ENCODE results near the gene FANCE.
A peak's percentile ranks its signal among the peaks of the same experiment; 100 is the strongest.

FANCE gene

DNA sequence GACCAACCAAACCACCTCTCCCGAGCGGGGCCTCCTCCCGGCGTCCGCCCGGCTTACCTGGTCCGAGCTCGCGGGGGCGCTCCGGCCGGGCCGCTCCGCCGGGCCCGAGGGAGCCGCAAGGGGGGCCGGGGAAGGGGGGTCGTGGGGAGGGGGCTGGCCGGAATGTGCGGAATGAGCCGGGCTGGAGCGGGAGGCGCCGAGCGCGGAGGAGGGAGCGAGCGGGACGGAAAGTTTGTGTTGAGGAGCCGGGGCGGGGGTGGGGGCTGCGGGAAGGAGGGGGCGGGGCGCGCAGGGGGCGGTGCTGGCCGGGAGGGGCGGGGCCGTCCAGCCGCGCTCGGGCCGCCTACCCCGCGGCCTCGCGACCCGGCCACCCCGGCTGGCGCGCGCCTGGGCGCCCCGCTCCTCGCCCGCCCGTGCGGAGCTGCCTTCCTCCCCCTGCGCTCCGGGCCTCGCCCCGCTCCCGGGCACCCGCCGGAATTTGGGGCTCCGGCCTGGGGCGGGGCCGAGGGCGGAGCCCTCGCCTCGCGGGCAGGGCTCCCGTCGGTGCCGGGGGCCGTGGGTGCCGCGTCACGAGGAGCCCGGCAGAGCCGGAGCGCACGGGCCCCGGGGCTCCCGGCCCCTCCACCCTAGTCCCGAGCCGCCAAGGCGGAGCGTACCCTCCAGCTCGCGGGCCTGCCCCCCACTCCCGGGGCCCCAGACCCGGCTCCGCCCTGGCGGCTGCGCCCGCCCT is 44.9 kb downstream of the FANCE start, which contains the start of gene TEAD3:
TEAD3 (minus strand) TSS at position 239 of the 730 bp plus-strand sequence.
- POLR2A ChIA-PET = interaction anchor here (0.6 kb wide), 1 partner anchor 1685 kb away, joined by 3 read pairs; no protein-coding TSS in a partner anchor
- CTCF ChIA-PET = interaction anchor here (1.1 to 1.9 kb wide), 2 partner anchors 14 to 78 kb away, joined by 3 to 4 read pairs; no protein-coding TSS in a partner anchor
- 0% methylated on average over 19 of the region's 98 CpGs for WGBS (ENCODE audit: insufficient coverage)
- H3K27ac ChIP-seq (ENCODE audit: insufficient read depth in 1 of 2, low read depth in 1 of 2, low read length in 2 of 2, poor library complexity in 1 of 2, severe bottlenecking in 2 of 2) = peak within 1 kb of the TSS in 1 of 2 experiments; percentile 61
- DNase-seq = peak in 2 of 3 donors; percentile 33 to 43
- peak within 1 kb of the TSS; percentile 37 to 70 (median 59) for H3K4me3 ChIP-seq (ENCODE audit: control insufficient read depth in 1 of 7, extremely low read depth in 1 of 7, insufficient read depth in 4 of 7, low read depth in 2 of 7, low read length in 6 of 7)
- H3K36me3 ChIP-seq (ENCODE audit: control insufficient read depth in 4 of 4, insufficient read depth in 4 of 4, low read length in 3 of 4) = no peaks in the 10 kb centered on the region
- peaks cover 0 to 56% (median 50%) of the 10 kb centered on the region in 4 experiments for H3K4me1 ChIP-seq (ENCODE audit: control extremely low read depth in 1 of 4, control insufficient read depth in 4 of 4, insufficient read depth in 4 of 4, low read length in 3 of 4)
- H3K9me3 ChIP-seq (ENCODE audit: control extremely low read depth in 1 of 5, control insufficient read depth in 4 of 5, insufficient read depth in 2 of 5, low read depth in 1 of 5, low read length in 4 of 5) = no peaks in the 10 kb centered on the region
- H3K27me3 ChIP-seq (replicated peaks in 2 of 5; ENCODE audit: control insufficient read depth in 4 of 5, insufficient read depth in 5 of 5, low read length in 4 of 5) = peaks cover 0 to 31% (median 11%) of the 10 kb centered on the region in 5 experiments

DNA sequence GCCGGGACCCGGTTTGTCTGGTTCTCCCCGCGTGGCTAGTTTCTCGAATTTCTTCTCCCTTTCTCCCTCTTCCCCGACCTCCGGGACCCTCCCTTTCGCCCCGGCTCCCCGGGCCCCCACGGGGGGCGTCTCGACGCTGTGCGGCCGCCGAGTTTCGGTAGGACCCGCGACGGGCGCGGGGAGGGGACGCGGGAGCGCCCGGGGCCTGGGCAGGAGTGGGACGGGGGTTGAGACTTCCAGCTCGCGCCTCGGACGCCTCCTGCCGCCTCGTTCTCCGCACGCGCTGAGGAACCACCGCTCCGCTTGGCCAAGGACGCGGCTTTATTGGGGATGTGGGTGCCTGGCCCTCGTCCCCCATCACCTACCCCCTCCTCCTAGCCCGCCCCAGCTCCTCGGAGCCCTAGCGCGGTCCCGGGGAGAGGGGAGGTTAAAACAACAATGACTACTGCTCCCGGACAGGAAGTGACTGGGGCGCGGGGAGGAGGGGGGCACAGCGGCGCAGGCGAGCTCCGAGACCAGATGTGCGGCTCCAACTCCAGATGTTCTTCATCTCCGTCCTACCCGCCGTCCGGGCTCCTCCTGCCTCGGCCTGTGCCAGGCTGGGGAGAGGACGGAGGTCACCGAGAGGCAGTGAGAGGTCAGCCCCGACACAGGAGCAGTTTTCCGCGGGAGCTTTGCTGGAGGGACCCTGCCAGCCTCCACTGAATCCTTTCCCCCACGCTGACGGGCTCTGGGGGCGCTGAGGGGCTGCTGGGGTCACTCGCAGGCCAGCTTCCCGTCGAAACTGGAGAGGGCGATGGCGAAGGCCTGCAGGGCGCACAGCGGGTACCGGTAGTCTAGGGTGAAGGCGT is 45.7 kb downstream of the FANCE start:
- Histone ChIP-seq H3K4me1 (ENCODE audit: control extremely low read depth in 1 of 4, control insufficient read depth in 4 of 4, insufficient read depth in 4 of 4, low read length in 3 of 4) (peaks cover 0 to 48% (median 42%) of the 10 kb centered on the region in 4 experiments), H3K36me3 (ENCODE audit: control insufficient read depth in 4 of 4, insufficient read depth in 4 of 4, low read length in 3 of 4) (no peaks in the 10 kb centered on the region), H3K27me3 (replicated peaks in 2 of 5; ENCODE audit: control insufficient read depth in 4 of 5, insufficient read depth in 5 of 5, low read length in 4 of 5) (peaks cover 0 to 27% (median 11%) of the 10 kb centered on the region in 5 experiments), H3K9me3 (ENCODE audit: control extremely low read depth in 1 of 5, control insufficient read depth in 4 of 5, insufficient read depth in 2 of 5, low read depth in 1 of 5, low read length in 4 of 5) (no peaks in the 10 kb centered on the region), H3K4me3 (ENCODE audit: control insufficient read depth in 1 of 7, extremely low read depth in 1 of 7, insufficient read depth in 4 of 7, low read depth in 2 of 7, low read length in 6 of 7) (peak overlapping the region; percentile 37 to 70 (median 59)), H3K27ac (ENCODE audit: insufficient read depth in 1 of 2, low read depth in 1 of 2, low read length in 2 of 2, poor library complexity in 1 of 2, severe bottlenecking in 2 of 2) (peak overlapping the region in 1 of 2 experiments; percentile 61)
- ChIA-PET CTCF (interaction anchor here (1.9 kb wide), 1 partner anchor 79 kb away, joined by 4 read pairs; no protein-coding TSS in a partner anchor), POLR2A (interaction anchor here (1.1 kb wide), 1 partner anchor 18 kb away, joined by 3 read pairs; no protein-coding TSS in a partner anchor)
- DNase-seq = peak in 2 of 3 donors; percentile 70 to 82
- 8% methylated on average over 41 of the region's 77 CpGs for WGBS (ENCODE audit: insufficient coverage)

DNA sequence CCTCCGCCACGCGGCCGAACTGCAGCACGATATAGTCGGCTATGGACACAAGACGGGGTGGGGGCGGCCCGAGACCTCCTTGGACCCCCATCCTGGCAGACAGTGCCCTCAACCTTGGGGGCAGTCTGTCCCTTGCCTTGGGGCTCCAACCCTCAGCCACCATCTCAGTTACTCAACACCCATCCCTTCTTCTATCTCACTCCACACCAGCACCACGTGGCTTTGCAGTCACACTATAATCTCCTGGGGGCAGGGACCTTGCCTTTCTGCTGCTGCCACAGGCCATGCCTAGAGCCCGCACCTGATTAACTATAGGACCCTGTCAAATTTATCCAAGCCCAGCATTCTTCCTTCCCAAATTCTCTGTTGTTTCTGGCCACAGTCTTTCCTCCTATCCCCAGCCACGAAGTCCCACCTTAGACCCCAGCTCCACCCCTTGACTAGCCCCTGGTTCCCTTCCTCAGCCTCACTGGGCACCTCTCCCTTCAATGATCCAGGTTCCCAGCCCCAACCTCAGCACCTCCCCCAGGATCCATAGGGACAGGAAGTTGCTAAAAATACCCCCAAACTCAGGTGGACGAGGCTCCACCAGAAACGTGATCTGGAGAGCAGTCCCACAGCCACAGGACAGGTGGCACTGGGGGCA is 46.4 kb downstream of the FANCE start:
- DNase-seq = no peak
- ChIA-PET CTCF (interaction anchor here (1.9 kb wide), 1 partner anchor 80 kb away, joined by 4 read pairs; no protein-coding TSS in a partner anchor), POLR2A (interaction anchor here (1.1 kb wide), 1 partner anchor 19 kb away, joined by 3 read pairs; no protein-coding TSS in a partner anchor)
- WGBS (ENCODE audit: insufficient coverage) = 61% methylated on average over 14 of the region's 14 CpGs
- Histone ChIP-seq H3K27ac (ENCODE audit: insufficient read depth in 1 of 2, low read depth in 1 of 2, low read length in 2 of 2, poor library complexity in 1 of 2, severe bottlenecking in 2 of 2) (no peak overlapping the region), H3K9me3 (ENCODE audit: control extremely low read depth in 1 of 5, control insufficient read depth in 4 of 5, insufficient read depth in 2 of 5, low read depth in 1 of 5, low read length in 4 of 5) (no peaks in the 10 kb centered on the region), H3K36me3 (ENCODE audit: control insufficient read depth in 4 of 4, insufficient read depth in 4 of 4, low read length in 3 of 4) (no peaks in the 10 kb centered on the region), H3K27me3 (replicated peaks in 2 of 5; ENCODE audit: control insufficient read depth in 4 of 5, insufficient read depth in 5 of 5, low read length in 4 of 5) (peaks cover 0 to 27% (median 11%) of the 10 kb centered on the region in 5 experiments), H3K4me3 (ENCODE audit: control insufficient read depth in 1 of 7, extremely low read depth in 1 of 7, insufficient read depth in 4 of 7, low read depth in 2 of 7, low read length in 6 of 7) (peak overlapping the region in 2 of 7 experiments; percentile 64 to 70), H3K4me1 (ENCODE audit: control extremely low read depth in 1 of 4, control insufficient read depth in 4 of 4, insufficient read depth in 4 of 4, low read length in 3 of 4) (peaks cover 2 to 47% (median 38%) of the 10 kb centered on the region in 4 experiments)

DNA sequence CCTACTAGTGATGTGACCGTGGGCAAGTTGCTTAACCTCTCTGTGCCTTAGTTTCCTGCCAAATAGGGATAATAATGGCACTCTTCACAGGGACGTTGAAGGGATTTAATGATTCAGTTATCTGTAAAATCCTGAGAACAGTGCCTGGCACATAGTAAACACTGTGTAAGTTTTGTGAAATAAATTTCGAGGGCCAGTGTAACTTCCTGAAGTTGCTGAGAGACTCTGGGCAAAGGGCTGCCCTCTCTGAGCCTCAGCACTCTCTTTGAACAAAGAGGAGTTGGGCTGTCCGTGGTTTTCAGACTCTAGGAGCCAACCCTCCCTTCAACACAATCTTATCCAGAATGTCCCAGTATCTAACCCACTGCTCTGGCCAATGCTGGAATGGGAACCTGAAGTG is 47.2 kb downstream of the FANCE start:
- POLR2A ChIA-PET = no interaction called here
- H3K27me3 ChIP-seq (replicated peaks in 2 of 5; ENCODE audit: control insufficient read depth in 4 of 5, insufficient read depth in 5 of 5, low read length in 4 of 5) = peaks cover 0 to 27% (median 11%) of the 10 kb centered on the region in 5 experiments
- CTCF ChIA-PET = no interaction called here

DNA sequence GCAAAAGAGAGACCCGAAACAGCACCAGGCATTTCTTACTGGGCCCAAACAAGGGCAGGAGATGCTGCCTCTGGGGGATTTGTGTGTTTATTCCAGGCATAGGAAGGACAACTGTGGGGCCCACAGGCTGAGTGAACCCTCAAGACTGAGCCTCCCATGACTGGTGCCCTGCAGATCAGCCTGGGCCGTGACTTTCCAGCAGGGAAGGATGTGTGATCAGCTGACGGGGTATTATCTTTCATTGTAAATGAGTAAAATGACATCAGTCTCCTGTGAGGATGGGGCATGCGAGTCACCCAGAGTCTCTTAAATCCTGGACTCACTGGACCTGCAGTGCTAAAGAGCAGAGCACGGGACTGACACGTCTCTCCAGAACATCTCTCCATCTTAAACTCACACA is 48.6 kb downstream of the FANCE start:
- ChIA-PET POLR2A (no interaction called here), CTCF (interaction anchor here (1.0 kb wide), 1 partner anchor 93 kb away, joined by 3 read pairs; no protein-coding TSS in a partner anchor)
- Histone ChIP-seq H3K4me3 (ENCODE audit: control insufficient read depth in 1 of 7, extremely low read depth in 1 of 7, insufficient read depth in 4 of 7, low read depth in 2 of 7, low read length in 6 of 7) (no peak overlapping the region), H3K27ac (ENCODE audit: insufficient read depth in 1 of 2, low read depth in 1 of 2, low read length in 2 of 2, poor library complexity in 1 of 2, severe bottlenecking in 2 of 2) (no peak overlapping the region), H3K4me1 (ENCODE audit: control extremely low read depth in 1 of 4, control insufficient read depth in 4 of 4, insufficient read depth in 4 of 4, low read length in 3 of 4) (peaks cover 2 to 33% (median 25%) of the 10 kb centered on the region in 4 experiments), H3K36me3 (ENCODE audit: control insufficient read depth in 4 of 4, insufficient read depth in 4 of 4, low read length in 3 of 4) (no peaks in the 10 kb centered on the region), H3K9me3 (ENCODE audit: control extremely low read depth in 1 of 5, control insufficient read depth in 4 of 5, insufficient read depth in 2 of 5, low read depth in 1 of 5, low read length in 4 of 5) (no peaks in the 10 kb centered on the region), H3K27me3 (replicated peaks in 2 of 5; ENCODE audit: control insufficient read depth in 4 of 5, insufficient read depth in 5 of 5, low read length in 4 of 5) (peaks cover 0 to 24% (median 11%) of the 10 kb centered on the region in 5 experiments)
- no peak for DNase-seq
- 84% methylated on average over 5 of the region's 6 CpGs for WGBS (ENCODE audit: insufficient coverage)

More for the DNA sequence above, 47.2 kb downstream of the FANCE start:
- Histone ChIP-seq H3K9me3 (ENCODE audit: control extremely low read depth in 1 of 5, control insufficient read depth in 4 of 5, insufficient read depth in 2 of 5, low read depth in 1 of 5, low read length in 4 of 5) (no peaks in the 10 kb centered on the region), H3K36me3 (ENCODE audit: control insufficient read depth in 4 of 4, insufficient read depth in 4 of 4, low read length in 3 of 4) (no peaks in the 10 kb centered on the region), H3K4me3 (ENCODE audit: control insufficient read depth in 1 of 7, extremely low read depth in 1 of 7, insufficient read depth in 4 of 7, low read depth in 2 of 7, low read length in 6 of 7) (no peak overlapping the region), H3K27ac (ENCODE audit: insufficient read depth in 1 of 2, low read depth in 1 of 2, low read length in 2 of 2, poor library complexity in 1 of 2, severe bottlenecking in 2 of 2) (no peak overlapping the region), H3K4me1 (ENCODE audit: control extremely low read depth in 1 of 4, control insufficient read depth in 4 of 4, insufficient read depth in 4 of 4, low read length in 3 of 4) (peaks cover 2 to 46% (median 35%) of the 10 kb centered on the region in 4 experiments)
- no peak for DNase-seq
- 100% methylated on average over 2 of the region's 4 CpGs for WGBS (ENCODE audit: insufficient coverage)

DNA sequence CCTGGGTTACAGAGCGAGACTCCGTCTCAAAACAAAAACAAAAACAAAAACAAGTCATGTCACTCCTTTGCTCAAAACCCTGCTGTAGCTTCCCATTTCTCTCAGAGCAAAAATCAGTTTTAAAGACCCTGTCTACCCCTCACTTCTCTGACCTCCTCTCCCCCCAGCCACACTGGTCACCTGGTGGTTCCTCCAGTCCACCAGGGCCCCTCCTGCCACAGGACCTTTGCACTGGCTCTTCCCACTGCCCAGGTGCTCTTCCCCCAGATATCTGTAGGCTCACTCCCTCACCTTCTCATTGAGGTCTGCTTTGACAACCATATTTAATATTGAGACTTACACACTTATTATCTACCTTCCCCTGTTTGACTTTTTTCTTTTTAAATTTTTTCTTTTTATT is 49.6 kb downstream of the FANCE start:
- ChIA-PET CTCF (interaction anchor here (0.6 to 1.0 kb wide), 2 partner anchors 49 to 94 kb away, joined by 3 read pairs; no protein-coding TSS in a partner anchor), POLR2A (no interaction called here)

More for the DNA sequence above, 49.6 kb downstream of the FANCE start:
- H3K36me3 ChIP-seq (ENCODE audit: control insufficient read depth in 4 of 4, insufficient read depth in 4 of 4, low read length in 3 of 4) = no peaks in the 10 kb centered on the region
- 94% methylated on average over 2 of the region's 2 CpGs for WGBS (ENCODE audit: insufficient coverage)
- H3K9me3 ChIP-seq (ENCODE audit: control extremely low read depth in 1 of 5, control insufficient read depth in 4 of 5, insufficient read depth in 2 of 5, low read depth in 1 of 5, low read length in 4 of 5) = no peaks in the 10 kb centered on the region
- peaks cover 2 to 29% (median 23%) of the 10 kb centered on the region in 4 experiments for H3K4me1 ChIP-seq (ENCODE audit: control extremely low read depth in 1 of 4, control insufficient read depth in 4 of 4, insufficient read depth in 4 of 4, low read length in 3 of 4)
- H3K27me3 ChIP-seq (replicated peaks in 2 of 5; ENCODE audit: control insufficient read depth in 4 of 5, insufficient read depth in 5 of 5, low read length in 4 of 5) = peaks cover 0 to 19% (median 11%) of the 10 kb centered on the region in 5 experiments
- H3K4me3 ChIP-seq (ENCODE audit: control insufficient read depth in 1 of 7, extremely low read depth in 1 of 7, insufficient read depth in 4 of 7, low read depth in 2 of 7, low read length in 6 of 7) = no peak overlapping the region
- no peak overlapping the region for H3K27ac ChIP-seq (ENCODE audit: insufficient read depth in 1 of 2, low read depth in 1 of 2, low read length in 2 of 2, poor library complexity in 1 of 2, severe bottlenecking in 2 of 2)
- DNase-seq = no peak
